Right lobe of liver (tissue), 6 donors: ENCODE measurements around the gene LTBP3. TPM values are rescaled to one million over a fixed set of nuclear protein-coding genes. Genes with fewer than 3 reads are reported as not detected.
A peak's percentile ranks its signal among the peaks of the same experiment; 100 is the strongest.

Experiments
- ATAC-seq, 4 donors: fragments of 200-7000 bp; cut with Tn5 transposase; one replicate each; pipeline ENCODE4 v1.9.1; 2020; ENCODE audit warnings: mild to moderate bottlenecking in 4 of 4, moderate library complexity in 4 of 4
- DNase-seq, 3 donors: peaks; one replicate each; pipeline ENCODE4 v3.0.0-alpha.2; 2020
- H3K27ac ChIP-seq, 3 donors: fragments of 200-600 bp; one replicate each; pipeline ENCODE4 v1.8.0; 2022
- H3K27me3 ChIP-seq, 2 donors: fragments of 200-600 bp; one replicate each; pipeline ENCODE4 v1.8.0; 2022
- H3K36me3 ChIP-seq, 4 donors: fragments of 200-600 bp; sonication (generic) in 1 of 4; one replicate each; pipeline versions ENCODE4 v1.5.1 to v1.8.0; 2017 to 2022; ENCODE audit warnings: control low read depth in 1 of 4
- H3K4me1 ChIP-seq, 4 donors: fragments of 200-600 bp; sonication (generic) in 1 of 4; one replicate each; pipeline versions ENCODE4 v1.5.1 to v1.8.0; 2017 to 2022; ENCODE audit warnings: control low read depth in 1 of 4
- H3K4me3 ChIP-seq, 3 donors: fragments of 200-600 bp; one replicate each; pipeline ENCODE4 v1.8.0; 2022
- H3K9me3 ChIP-seq, 4 donors: fragments of 200-600 bp; sonication (generic) in 1 of 4; one replicate each; pipeline versions ENCODE4 v1.5.1 to v1.8.0; 2017 to 2022; ENCODE audit warnings: control low read depth in 1 of 4
- CTCF ChIP-seq, 4 donors: fragments of 200-600 bp in 3 of 4; fragments of 450-650 bp in 1 of 4; IDR thresholded peaks; one replicate each; pipeline versions ENCODE4 v1.5.1 to v1.8.0; 2016 to 2022; ENCODE audit warnings: antibody characterized with exemption in 4 of 4, mild to moderate bottlenecking in 2 of 4
- POLR2A ChIP-seq: fragments of 450-650 bp; IDR thresholded peaks from one replicate; pipeline ENCODE4 v1.6.1; 2017; ENCODE audit warnings: antibody characterized with exemption, mild to moderate bottlenecking
- WGBS: methylation state at CpG from one replicate; pipeline ENCODE4 v1.1.6; 2018; ENCODE audit warnings: low coverage, low lambda C conversion rate; ENCODE audit not compliant: insufficient coverage; ENCODE audit errors: missing lambda C conversion rate; 5-methylcytosine and 5-hydroxymethylcytosine counted together
- intact Hi-C, 2 donors: fragments of 100-400 bp; cut with DNase I; formaldehyde crosslinking; loops; one replicate each; pipeline versions ENCODE4 v1.11.2 to v1.14.1; 2022
- total RNA-seq, 6 experiments: library from RNA; depleted of rRNA in 2 of 6; stranded (reverse); fragments of >200 nt in 2 of 6; fragmentation: NEBNext Ultra II Directional in 3 of 6; extraction: Animal tissue kit (Norgen Biotek cat#: 25700) in 3 of 6; gene quantifications; one replicate each; pipeline versions ENCODE4 v1.1.0 to v1.2.4, GENCODE V29; 2016 to 2023
- donor health status: DM: no; HTN: yes; CAD: no.
- donor health status: DM: no; HTN: no; CAD: no.
- donor health status: DM: no; HTN: no; CAD: no.
- donor health status: DM: no; HTN: yes; CAD: no.
- donor health status: DM: no; HTN: yes; CAD: no.

Gene LTBP3
- total RNA-seq, 6 experiments from 2014 or later = 26.6 to 94.1 (median 46.8) TPM

- H3K4me1 ChIP-seq = peaks cover 0 to 25% (median 11%) of the 10 kb centered on the region in 4 donors
- no peak for ATAC-seq
- 100% methylated on average over 1 of the region's 3 CpGs for WGBS
- H3K27me3 ChIP-seq = no peaks in the 10 kb centered on the region
- no peak overlapping the region for H3K27ac ChIP-seq
- no peaks in the 10 kb centered on the region for H3K9me3 ChIP-seq
- intact Hi-C loops = loop anchor here in 1 of 2 donors (5.0 kb wide), 1 partner anchor 34 kb away; the partner anchor contains the start of gene EHBP1L1
- TF ChIP-seq CTCF (IDR thresholded peaks at IDR 0.05) (no peak), POLR2A (no peak)
- peaks cover 0 to 8% (median 6%) of the 10 kb centered on the region in 4 donors for H3K36me3 ChIP-seq
- H3K4me3 ChIP-seq = no peak overlapping the region
- DNase-seq = no peak
Measured at GRCh38 chr11:65542738-65543390, 15.3 kb downstream of the LTBP3 start.

GRCh38 chr11:65541093-65541982, 16.8 kb downstream of the LTBP3 start:
- intact Hi-C loops = loop anchor here in 1 of 2 donors (5.0 kb wide), 1 partner anchor 36 kb away; the partner anchor contains the start of gene EHBP1L1
- H3K4me1 ChIP-seq = peaks cover 0 to 25% (median 11%) of the 10 kb centered on the region in 4 donors
- no peak for DNase-seq
- no peaks in the 10 kb centered on the region for H3K9me3 ChIP-seq
- H3K4me3 ChIP-seq = peak overlapping the region; percentile 46 to 60 (median 59)
- WGBS = 32% methylated on average over 9 of the region's 18 CpGs
- H3K27me3 ChIP-seq = no peaks in the 10 kb centered on the region
- ATAC-seq = no peak
- H3K27ac ChIP-seq = peak overlapping the region; percentile 60 to 78 (median 66)
- no peak for TF ChIP-seq CTCF (IDR thresholded peaks at IDR 0.05)
- peaks cover 0 to 11% (median 6%) of the 10 kb centered on the region in 4 donors for H3K36me3 ChIP-seq

- Histone ChIP-seq H3K4me1 (peaks cover 0 to 21% (median 9%) of the 10 kb centered on the region in 4 donors), H3K4me3 (peak overlapping the region; percentile 46 to 60 (median 59)), H3K27me3 (no peaks in the 10 kb centered on the region), H3K36me3 (peaks cover 0 to 16% (median 6%) of the 10 kb centered on the region in 4 donors), H3K9me3 (no peaks in the 10 kb centered on the region), H3K27ac (peak overlapping the region; percentile 60 to 79 (median 66))
- TF ChIP-seq CTCF (IDR thresholded peaks at IDR 0.05) (peak; percentile 80 to 87 (median 83)), POLR2A (peak; percentile 17)
- ATAC-seq = peak; percentile 85 to 93 (median 89)
- WGBS = no CpG with 5 or more reads among the region's 78 CpGs
- intact Hi-C loops = loop anchor here in 1 of 2 donors (5.0 kb wide), 1 partner anchor 37 kb away; the partner anchor contains the start of gene EHBP1L1
- DNase-seq = peak; percentile 87 to 95 (median 94)
Measured at GRCh38 chr11:65540290-65541092, 17.7 kb downstream of the LTBP3 start.
